Stimulated activated CD8-positive, alpha-beta memory T cell treated with anti-CD3 and anti-CD28 coated beads, Interleukin-12 subunit alpha, Interleukin-12 subunit beta, amount 100 ng/mL, for 1 hour (primary cell): ENCODE measurements around the gene CHKB.
A peak's percentile ranks its signal among the peaks of the same experiment; 100 is the strongest.

Source experiments
- DNase-seq: peaks from one replicate; pipeline ENCODE4 v3.0.0-alpha.2; 2020; ENCODE audit warnings: low read depth

CHKB gene

GRCh38 chr22:50574383-50574755 lies 8.3 kb downstream of the CHKB start:
- no peak for DNase-seq

GRCh38 chr22:50573491-50574382 lies 8.9 kb downstream of the CHKB start:
- no peak for DNase-seq

- no peak for DNase-seq
Measured at GRCh38 chr22:50572965-50573364, 9.7 kb downstream of the CHKB start.

GRCh38 chr22:50571264-50572175 lies 11.1 kb downstream of the CHKB start:
- DNase-seq, result no peak

DNA sequence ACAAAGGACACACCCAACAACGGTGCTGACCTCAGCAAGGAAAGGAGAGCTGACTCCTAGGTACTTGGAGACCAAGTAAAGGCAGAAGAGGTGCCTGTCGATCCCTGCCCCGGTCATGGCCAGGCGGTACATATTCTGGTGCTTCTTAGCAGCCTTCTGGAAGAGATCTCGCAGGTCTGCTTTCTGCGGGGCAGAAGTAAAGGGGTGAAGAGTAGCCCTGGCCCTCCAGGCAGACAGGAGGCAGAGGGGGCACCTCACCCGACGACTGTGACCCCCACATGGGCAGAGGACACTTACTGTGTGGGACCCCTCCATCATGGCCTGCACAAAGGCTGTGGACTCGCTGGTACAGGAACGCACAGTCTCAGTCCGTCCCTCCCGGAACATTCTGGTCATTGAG lies 11.8 kb downstream of the CHKB start:
- no peak for DNase-seq

- DNase-seq, result no peak
Measured at GRCh38 chr22:50569896-50570535, 12.6 kb downstream of the CHKB start.

- no peak for DNase-seq
Measured at GRCh38 chr22:50569041-50569459, 13.6 kb downstream of the CHKB start.

DNA sequence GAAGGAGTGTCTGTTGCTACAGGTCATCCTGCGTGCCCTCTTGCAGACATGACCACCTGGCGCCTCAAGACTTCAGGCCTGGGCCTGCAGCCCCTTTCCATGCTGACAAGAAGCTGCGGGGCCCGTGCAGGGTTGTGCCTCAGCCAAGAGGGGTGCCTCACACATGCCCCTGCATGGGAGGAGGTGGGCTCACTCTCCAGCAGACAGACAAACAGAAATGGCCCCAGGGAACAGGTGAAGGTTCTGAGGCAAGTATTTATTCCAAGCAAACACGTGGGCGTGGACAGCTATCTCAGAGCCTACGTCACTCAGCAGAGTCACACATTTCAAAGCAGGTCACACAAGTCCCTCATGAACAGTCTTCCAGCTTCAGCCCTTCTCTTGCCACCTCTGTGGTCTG lies 14.0 kb downstream of the CHKB start:
- DNase-seq, result no peak

DNA sequence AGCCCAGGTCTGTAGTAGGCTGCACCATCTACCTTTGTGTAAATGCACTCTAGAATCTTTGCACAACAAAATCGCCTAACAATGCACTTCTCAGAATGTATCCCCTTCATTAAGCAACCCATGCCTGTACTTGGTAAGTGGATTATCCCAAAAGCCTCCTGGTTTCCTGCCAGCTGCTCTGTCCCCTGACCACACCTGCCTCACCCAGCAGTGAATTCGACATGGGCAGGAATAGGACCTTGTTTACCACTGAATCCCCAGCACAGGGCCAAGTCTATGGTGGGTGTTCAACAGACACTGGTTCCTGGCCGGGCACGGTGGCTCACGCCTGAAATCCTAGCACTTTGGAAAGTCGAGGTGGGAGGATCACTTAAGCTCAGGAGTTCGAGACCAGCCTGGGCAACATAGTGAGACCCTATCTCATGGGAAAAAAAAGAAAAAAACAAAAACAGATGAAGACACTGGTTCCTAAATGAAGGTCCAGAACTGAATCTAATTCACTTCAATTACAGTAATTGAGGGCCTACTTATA lies 14.9 kb downstream of the CHKB start:
- DNase-seq, result no peak

DNA sequence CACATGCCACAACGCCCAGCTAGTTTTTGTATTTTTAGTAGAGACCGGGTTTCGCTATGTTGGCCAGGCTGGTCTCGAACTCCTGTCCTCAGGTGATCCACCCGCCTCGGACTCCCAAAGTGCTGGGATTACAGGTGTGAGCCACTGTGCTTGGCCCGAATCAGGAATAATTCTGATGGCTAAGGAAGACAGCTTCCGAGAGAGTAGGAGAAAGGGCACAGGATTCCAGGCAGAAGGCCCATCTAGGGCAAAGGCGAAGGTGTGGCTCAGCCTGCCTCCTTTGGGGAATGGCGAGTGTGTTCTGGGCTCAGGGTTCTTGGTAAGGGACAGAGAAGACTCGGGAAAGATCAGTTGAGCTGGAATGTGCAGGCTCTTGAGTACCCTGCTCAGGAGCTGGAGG lies 18.4 kb downstream of the CHKB start:
- no peak for DNase-seq

DNA sequence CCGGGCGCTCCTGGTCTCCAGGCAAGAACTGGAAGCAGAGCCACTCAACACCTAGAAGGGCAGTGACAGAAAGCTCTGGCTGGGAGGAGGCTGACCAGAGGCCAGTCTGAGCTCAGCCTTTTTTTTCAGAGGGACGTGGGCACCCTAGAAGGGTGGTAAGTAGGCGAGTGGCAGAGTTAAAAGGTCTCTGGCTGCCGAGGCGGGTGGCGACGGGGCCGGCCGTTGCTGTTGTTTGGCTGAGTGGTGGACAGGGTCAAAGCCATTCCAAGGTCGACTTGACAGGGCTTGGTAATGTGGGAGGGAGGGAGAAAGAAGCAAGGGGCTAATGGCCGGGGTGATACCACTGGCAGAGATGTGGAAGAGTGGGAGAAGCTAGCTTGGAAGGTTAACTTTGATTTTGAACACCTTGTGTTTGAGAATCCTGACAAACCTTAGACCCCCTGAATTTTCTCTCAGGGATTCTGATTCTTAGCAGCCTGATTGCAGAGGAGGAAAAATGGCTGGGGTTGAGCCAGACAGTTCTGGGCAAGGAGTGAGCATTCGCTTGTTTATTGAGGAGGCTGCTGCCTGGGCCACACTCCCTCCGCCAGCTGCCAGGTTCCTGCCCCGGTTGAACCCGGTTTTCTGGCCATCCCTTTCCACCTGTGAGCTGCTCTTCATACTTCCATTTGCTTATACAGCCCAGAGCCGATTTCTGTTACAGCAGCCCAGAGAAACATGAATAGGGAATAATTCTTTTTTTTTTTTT lies 19.1 kb downstream of the CHKB start:
- DNase-seq, result no peak

GRCh38 chr22:50562523-50563412 lies 19.9 kb downstream of the CHKB start, which contains the start of gene SYCE3:
Gene SYCE3, minus strand, starts transcription at chr22:50562919. Its CDS starts 6,514 bp downstream, at chr22:50556405.
- DNase-seq, result peak; percentile 96

DNA sequence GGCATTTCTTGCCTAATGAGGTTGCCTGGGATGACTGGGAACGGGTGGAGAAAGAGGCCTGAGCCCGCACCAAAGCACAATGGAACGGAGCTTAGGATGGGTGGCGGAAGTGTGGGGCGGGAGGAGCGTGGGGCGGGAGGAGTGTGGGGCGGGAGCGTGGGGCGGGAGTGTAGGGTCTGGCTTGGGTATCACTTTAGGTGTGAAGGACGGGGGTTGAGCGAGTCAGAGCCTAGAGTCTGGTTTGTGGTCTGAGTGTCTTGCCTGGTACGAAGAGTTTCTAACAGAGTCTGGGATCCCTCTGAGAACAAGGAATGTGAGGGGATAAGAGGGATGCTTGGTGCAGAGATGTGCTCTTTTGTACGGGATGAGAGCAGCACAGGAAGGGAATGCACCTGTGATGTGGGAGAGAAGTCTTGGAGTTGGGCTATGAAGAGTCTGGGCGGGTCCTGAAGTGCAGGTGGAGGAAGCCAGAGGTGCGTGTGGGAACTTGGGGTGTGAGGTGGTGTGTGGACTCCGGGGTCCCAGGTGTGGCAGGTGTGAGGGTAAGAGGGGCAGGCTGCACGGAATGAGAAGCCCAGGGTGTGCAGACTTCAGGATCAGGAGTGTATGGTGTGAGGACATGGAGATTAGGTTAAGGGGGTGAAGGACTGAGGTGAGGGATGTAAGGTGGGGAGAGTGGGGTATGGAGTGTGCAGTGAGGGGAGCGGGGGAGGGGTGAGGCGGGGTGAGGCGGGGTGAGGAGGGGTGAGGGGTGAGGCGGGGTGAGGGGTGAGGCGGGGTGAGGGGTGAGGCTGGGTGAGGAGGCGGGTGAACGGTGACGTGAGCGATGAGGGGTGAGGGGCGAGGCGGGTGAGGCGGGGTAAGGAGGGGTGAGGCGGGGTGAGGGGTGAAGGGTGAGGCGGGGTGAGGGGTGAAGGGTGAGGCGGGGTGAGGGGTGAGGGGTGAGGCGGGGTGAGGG lies 21.0 kb downstream of the CHKB start:
- no peak for DNase-seq

DNA sequence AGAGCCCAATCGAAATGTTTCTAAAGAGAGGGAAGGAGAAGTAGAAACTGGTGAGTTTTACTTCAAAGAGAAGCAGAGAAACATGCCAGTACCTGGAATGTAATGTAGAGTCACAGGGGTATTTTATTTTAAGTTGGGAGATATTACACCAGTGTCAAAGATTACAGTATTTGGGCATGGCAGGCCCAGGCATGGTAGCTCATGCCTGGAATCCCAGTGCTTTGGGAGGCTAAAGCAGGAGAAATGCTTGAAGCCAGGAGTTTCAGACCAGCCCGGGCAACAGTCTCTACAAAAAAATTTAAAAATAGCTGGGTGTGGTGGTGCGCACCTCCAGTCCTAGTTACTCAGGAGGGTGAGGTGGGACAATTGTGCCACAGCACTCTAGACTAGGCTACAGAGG lies 22.6 kb downstream of the CHKB start:
- DNase-seq, result no peak

DNA sequence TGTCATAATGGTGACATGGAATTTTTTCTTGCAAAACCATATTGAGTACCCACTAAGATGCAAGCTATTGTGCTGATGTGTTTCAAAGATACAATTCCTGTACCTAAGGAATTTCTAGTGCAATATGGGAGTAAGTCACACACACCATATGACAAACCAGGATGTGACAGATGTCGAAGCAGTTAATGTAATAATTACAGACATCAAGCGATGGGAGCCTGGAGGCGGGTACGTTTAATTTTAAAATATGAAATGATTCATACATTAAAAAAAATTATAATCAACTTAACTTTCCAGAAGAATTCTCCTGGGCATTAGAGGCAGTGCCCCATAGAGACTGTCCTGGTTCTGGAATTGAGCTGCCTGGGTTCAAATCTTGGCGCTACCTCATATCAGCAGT lies 25.9 kb downstream of the CHKB start:
- DNase-seq, result no peak

GRCh38 chr22:50553310-50553709 lies 29.3 kb downstream of the CHKB start:
- DNase-seq, result no peak

DNA sequence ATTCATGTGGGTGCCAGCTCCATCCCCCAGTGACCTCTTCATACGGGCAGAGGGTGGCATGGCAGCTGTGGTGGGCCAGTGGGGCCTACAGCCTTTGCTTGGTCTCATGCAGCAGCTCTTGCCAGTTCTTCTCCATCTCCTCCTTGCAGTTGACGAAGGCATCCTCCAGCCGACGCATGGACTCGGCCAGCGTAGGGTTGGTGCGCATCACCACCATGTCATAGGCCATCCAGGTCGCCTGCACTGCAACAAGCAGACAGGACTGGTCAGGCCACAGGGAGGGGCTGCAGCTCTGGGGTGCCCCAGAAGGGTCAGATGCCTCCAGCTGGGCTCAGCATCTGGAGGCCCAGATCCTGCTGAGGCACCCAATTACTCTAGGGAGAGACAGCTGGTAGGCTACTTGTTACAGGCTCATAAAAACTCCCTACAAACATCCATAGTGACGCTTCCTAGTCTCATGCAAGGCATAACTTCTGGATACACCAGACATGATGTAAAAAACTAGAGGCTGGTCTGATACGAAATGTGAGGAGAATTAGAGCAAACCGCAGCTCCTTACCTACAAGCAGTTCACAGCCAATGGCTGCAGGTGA lies 31.4 kb downstream of the CHKB start:
- no peak for DNase-seq

DNA sequence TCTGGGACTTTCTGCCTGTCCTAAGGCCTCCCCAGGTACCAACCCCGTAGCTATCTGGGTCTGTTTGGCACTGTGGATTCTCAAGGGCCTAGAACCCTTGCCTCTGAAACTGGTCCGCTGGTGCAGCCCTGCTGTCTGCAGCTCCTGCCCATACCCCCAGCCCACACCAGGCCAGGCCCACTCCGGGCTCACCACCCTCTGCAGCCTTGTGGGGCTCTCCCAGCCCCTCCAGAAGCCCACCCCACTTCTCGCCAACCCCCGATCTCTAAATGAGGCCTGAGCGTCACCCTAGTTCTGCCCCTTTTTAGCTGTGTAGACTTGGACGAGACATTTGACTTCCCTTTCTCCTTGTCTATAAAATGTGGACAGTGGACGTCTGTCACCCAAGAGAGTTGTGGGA lies 32.3 kb downstream of the CHKB start:
- no peak for DNase-seq
